HG02852 (cell line): Measurements from ENCODE around the gene CD55.
"Not testable (repeated sequence)": the region's sequence is repeated elsewhere in the genome, so short reads cannot be mapped to it uniquely, and the experiment has no call there.

Experiments
- ATAC-seq: cut with Tn5 transposase; IDR thresholded peaks from one replicate; pipeline ENCODE4 v1.9.1; 2021; ENCODE audit warnings: mild to moderate bottlenecking, moderate library complexity; ENCODE audit not compliant: unreplicated experiment

Gene CD55

GRCh38 chr1:207305489-207305873, 16.0 kb upstream of the CD55 start:
- no peak for ATAC-seq

- no peak for ATAC-seq
These were observed 15.5 kb upstream of the CD55 start for GRCh38 chr1:207306023-207306422.

GRCh38 chr1:207306603-207307002, 14.9 kb upstream of the CD55 start:
- no peak for ATAC-seq

- ATAC-seq, result no peak
These were observed 12.9 kb upstream of the CD55 start for GRCh38 chr1:207308451-207309190.

GRCh38 chr1:207309745-207310273, 11.7 kb upstream of the CD55 start:
- ATAC-seq, result no peak

- ATAC-seq, result no peak
These were observed 9.4 kb upstream of the CD55 start for GRCh38 chr1:207311888-207312603.

- no peak for ATAC-seq
These were observed 8.9 kb upstream of the CD55 start for GRCh38 chr1:207312604-207312920.

- no peak for ATAC-seq
These were observed 8.3 kb upstream of the CD55 start for GRCh38 chr1:207313131-207313530.

- ATAC-seq, result no peak
These were observed 6.7 kb upstream of the CD55 start for GRCh38 chr1:207314816-207315215.

- no peak for ATAC-seq
These were observed 6.0 kb upstream of the CD55 start for GRCh38 chr1:207315435-207315834.

- no peak for ATAC-seq
These were observed 5.3 kb upstream of the CD55 start for GRCh38 chr1:207316141-207316540.

- no peak for ATAC-seq
These were observed 4.7 kb upstream of the CD55 start for GRCh38 chr1:207316622-207317391.

GRCh38 chr1:207317561-207317960, 3.9 kb upstream of the CD55 start:
- no peak for ATAC-seq

GRCh38 chr1:207318072-207318619, 3.3 kb upstream of the CD55 start:
- ATAC-seq, result no peak

GRCh38 chr1:207319199-207319598, 2.3 kb upstream of the CD55 start:
- no peak for ATAC-seq

- ATAC-seq, result not testable (repeated sequence)
These were observed 1.4 kb upstream of the CD55 start for GRCh38 chr1:207320105-207320504.

GRCh38 chr1:207321790-207322645, 540 bp downstream of the CD55 start:
- ATAC-seq, result peak; percentile 34

- no peak for ATAC-seq
These were observed 2.1 kb downstream of the CD55 start for GRCh38 chr1:207323425-207324225.

GRCh38 chr1:207328004-207328403, 6.5 kb downstream of the CD55 start:
- no peak for ATAC-seq
